Prostate gland (tissue), 2 donors: Measurements from ENCODE around the gene FHIT. TPM values are rescaled to one million over a fixed set of nuclear protein-coding genes. Genes with fewer than 3 reads are reported as not detected.
"Not testable (repeated sequence)": the region's sequence is repeated elsewhere in the genome, so short reads cannot be mapped to it uniquely, and the experiment has no call there.

ENCODE experiments used
- DNase-seq: peaks from one replicate; pipeline ENCODE4 v3.0.0-alpha.2; 2019; ENCODE audit warnings: low spot score
- H3K27ac ChIP-seq, 2 donors: fragments of 200-600 bp; sonication (generic); 2 replicates each; pipeline ENCODE4 v1.5.1; 2017 to 2019
- H3K27me3 ChIP-seq: fragments of 200-600 bp; sonication (generic); replicated peaks from 2 replicates; pipeline ENCODE4 v1.5.1; 2019; ENCODE audit not compliant: insufficient read depth
- H3K36me3 ChIP-seq, 2 donors: fragments of 200-600 bp; sonication (generic); 1 replicate in 1 of 2; 2 replicates in 1 of 2; pipeline versions ENCODE4 v1.5.1 to v1.8.1; 2017 to 2019
- H3K4me1 ChIP-seq: fragments of 200-600 bp; sonication (generic); replicated peaks from 2 replicates; pipeline ENCODE4 v1.5.1; 2019
- H3K4me3 ChIP-seq, 2 donors: fragments of 200-600 bp; sonication (generic); 2 replicates each; pipeline ENCODE4 v1.5.1; 2017 to 2019
- H3K9me3 ChIP-seq: fragments of 200-600 bp; sonication (generic); 2 replicates; pipeline ENCODE4 v1.5.1; 2017
- POLR2A ChIP-seq: fragments of 450-650 bp; IDR thresholded peaks from one replicate; pipeline ENCODE4 v1.6.1; 2016; ENCODE audit warnings: antibody characterized with exemption, mild to moderate bottlenecking
- POLR2AphosphoS5 ChIP-seq: sonication (generic); formaldehyde crosslinking; IDR thresholded peaks from one replicate; pipeline ENCODE4 v1.6.1; 2017; ENCODE audit warnings: antibody characterized with exemption
- WGBS: methylation state at CpG from one replicate; pipeline ENCODE4 v1.1.5; 2018; 5-methylcytosine and 5-hydroxymethylcytosine counted together
- intact Hi-C: fragments of 100-400 bp; cut with DNase I; formaldehyde crosslinking; loops from one replicate; pipeline ENCODE4 v1.14.2; 2022
- total RNA-seq, 2 donors: library from RNA; depleted of rRNA; stranded (reverse); fragments of >200 nt; gene quantifications; one replicate each; pipeline ENCODE4 v1.1.0, GENCODE V29; 2016
- TF ChIP-seq, protein P1 (sequence below), 4 experiments: fragments of 200-600 bp in 2 of 4; fragments of 450-650 bp in 2 of 4; sonication (generic) in 2 of 4; IDR thresholded peaks; 1 replicate in 3 of 4; 2 replicates in 1 of 4; pipeline ENCODE4 v1.5.1; 2016 to 2019; ENCODE audit warnings: antibody characterized with exemption in 4 of 4, mild to moderate bottlenecking in 2 of 4, moderate library complexity in 2 of 4

The FHIT gene
- total RNA-seq, 2 donors from 2014 or later = 6.4 to 10.4 TPM

DNA sequence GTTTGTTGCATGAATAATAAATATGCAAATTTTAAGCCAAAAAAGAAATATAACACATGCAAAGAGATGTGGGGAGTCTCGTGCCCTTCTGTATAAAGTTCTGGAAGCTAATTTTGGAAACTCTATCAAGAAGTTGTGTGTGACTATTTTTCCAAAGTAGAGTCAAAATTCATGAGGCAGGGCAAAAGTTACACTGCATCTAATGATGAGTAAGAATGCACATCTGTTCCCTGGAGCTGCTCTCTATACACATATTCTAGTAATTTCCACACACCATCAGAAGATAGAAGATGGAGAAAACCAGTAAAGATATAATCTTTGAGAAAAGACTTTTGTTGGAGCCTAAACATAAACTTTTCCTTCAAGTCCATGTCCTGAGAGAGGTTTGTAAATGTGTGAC lies 199.6 kb downstream of the FHIT start:
- no peak overlapping the region for H3K27ac ChIP-seq
- no peaks in the 10 kb centered on the region for H3K27me3 ChIP-seq
- H3K4me3 ChIP-seq = no peak overlapping the region
- WGBS = 90% methylated on average over 1 of the region's 1 CpG
- H3K4me1 ChIP-seq = no peaks in the 10 kb centered on the region
- H3K9me3 ChIP-seq = no peaks in the 10 kb centered on the region
- no peak for DNase-seq
- intact Hi-C loops = no loop called here
- no peaks in the 10 kb centered on the region for H3K36me3 ChIP-seq
- no peak for TF ChIP-seq POLR2A
- TF ChIP-seq, protein P1, sequence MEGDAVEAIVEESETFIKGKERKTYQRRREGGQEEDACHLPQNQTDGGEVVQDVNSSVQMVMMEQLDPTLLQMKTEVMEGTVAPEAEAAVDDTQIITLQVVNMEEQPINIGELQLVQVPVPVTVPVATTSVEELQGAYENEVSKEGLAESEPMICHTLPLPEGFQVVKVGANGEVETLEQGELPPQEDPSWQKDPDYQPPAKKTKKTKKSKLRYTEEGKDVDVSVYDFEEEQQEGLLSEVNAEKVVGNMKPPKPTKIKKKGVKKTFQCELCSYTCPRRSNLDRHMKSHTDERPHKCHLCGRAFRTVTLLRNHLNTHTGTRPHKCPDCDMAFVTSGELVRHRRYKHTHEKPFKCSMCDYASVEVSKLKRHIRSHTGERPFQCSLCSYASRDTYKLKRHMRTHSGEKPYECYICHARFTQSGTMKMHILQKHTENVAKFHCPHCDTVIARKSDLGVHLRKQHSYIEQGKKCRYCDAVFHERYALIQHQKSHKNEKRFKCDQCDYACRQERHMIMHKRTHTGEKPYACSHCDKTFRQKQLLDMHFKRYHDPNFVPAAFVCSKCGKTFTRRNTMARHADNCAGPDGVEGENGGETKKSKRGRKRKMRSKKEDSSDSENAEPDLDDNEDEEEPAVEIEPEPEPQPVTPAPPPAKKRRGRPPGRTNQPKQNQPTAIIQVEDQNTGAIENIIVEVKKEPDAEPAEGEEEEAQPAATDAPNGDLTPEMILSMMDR (IDR thresholded peaks at IDR 0.05) = no peak
- TF ChIP-seq POLR2AphosphoS5 = no peak

DNA sequence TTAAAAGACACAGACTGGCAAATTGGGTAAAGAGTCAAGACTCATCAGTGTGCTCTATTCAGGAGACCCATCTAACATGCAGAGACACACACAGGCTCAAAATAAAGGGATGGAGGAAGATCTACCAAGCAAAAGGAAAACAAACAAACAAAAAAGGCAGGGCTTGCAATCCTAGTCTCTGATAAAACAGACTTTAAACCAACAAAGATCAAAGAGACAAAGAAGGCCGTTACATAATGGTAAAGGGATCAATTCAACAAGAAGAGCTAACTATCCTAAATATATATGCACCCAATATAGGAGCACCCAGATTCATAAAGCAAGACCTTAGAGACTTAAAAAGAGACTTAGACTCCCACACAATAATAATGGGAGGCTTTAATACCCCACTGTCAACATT lies 206.1 kb downstream of the FHIT start:
- DNase-seq, H3K9me3 ChIP-seq, intact Hi-C loops, H3K36me3 ChIP-seq, H3K27me3 ChIP-seq, H3K4me3 ChIP-seq, H3K27ac ChIP-seq, H3K4me1 ChIP-seq: not testable (repeated sequence)
- WGBS = 90% methylated on average over 1 of the region's 1 CpG

DNA sequence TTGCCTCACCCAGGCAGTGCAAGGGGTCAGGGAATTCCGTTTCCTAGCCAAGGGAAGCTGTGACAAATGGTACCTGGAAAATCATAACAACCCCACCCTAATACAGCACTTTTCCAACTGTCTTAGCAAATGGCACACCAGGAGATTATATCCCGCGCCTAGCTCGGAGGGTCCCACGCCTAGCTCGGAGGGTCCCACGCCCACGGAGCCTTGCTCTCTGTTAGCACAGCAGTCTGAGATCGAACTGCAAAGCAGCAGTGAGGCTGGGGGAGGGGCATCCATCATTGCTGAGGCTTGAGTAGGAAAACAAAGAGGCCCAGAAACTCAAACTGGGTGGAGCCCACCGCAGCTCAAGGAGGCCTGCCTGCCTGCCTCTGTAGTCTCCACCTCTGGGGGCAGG lies 208.1 kb downstream of the FHIT start:
- intact Hi-C loops = no loop called here
- no peak overlapping the region for H3K27ac ChIP-seq
- H3K27me3 ChIP-seq = no peaks in the 10 kb centered on the region
- TF ChIP-seq POLR2AphosphoS5 (no peak), POLR2A (no peak)
- TF ChIP-seq, protein P1 (IDR thresholded peaks at IDR 0.05) = no peak
- H3K36me3 ChIP-seq = no peaks in the 10 kb centered on the region
- no peak for DNase-seq
- no peak overlapping the region for H3K4me3 ChIP-seq
- H3K9me3 ChIP-seq = no peaks in the 10 kb centered on the region
- H3K4me1 ChIP-seq = no peaks in the 10 kb centered on the region
- WGBS = 97% methylated on average over 10 of the region's 10 CpGs

DNA sequence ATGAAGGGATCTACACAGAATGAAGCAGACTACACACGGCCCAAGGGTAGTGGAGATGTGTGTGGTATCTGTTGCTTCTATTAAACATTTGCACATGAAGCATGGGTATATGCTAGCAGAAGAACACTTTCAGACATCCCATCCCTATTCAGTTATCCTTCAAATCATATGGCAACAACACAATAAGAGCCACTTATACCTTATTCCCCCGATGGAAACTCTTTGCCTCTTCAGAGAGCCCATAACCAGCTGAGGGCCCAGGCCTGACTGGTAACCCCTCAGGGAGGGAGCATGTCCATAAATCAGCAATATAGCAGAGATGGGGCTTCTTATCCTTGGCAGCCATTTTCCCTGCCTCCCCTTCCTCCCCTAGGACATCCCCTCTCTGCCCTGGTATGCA lies 210.6 kb downstream of the FHIT start:
- intact Hi-C loops = no loop called here
- no peak for DNase-seq
- TF ChIP-seq, protein P1 (IDR thresholded peaks at IDR 0.05) = no peak
- TF ChIP-seq POLR2AphosphoS5 (no peak), POLR2A (no peak)
- H3K9me3 ChIP-seq = no peaks in the 10 kb centered on the region
- H3K36me3 ChIP-seq = no peaks in the 10 kb centered on the region
- H3K4me1 ChIP-seq = no peaks in the 10 kb centered on the region
- 86% methylated on average over 2 of the region's 2 CpGs for whole genome bisulfite sequencing
- no peaks in the 10 kb centered on the region for H3K27me3 ChIP-seq
- H3K4me3 ChIP-seq = no peak overlapping the region
- no peak overlapping the region for H3K27ac ChIP-seq

DNA sequence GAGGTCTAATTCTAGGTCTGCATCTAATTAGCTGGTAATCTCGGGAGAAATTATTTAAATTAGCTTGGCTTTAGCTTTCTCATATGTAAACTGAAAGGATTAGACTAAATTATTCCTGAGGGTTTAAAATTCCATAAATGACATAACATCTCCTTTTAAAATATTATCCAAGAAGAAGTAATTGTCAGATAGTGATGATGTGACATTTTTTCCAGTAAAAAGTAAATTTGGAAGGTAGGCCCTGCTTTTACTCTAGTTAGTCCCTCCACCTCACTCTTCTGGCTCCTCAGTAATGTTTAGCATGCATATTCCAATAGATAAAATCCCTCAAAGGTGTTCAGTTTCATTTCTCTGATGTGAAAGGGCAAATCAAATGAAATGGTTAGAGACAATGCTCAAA lies 215.7 kb downstream of the FHIT start:
- Histone ChIP-seq H3K36me3 (no peaks in the 10 kb centered on the region), H3K27ac (no peak overlapping the region)

More for the DNA sequence above, 215.7 kb downstream of the FHIT start:
- WGBS = 100% methylated on average over 1 of the region's 1 CpG
- intact Hi-C loops = no loop called here
- TF ChIP-seq, protein P1 (IDR thresholded peaks at IDR 0.05) = no peak
- TF ChIP-seq POLR2A (no peak), POLR2AphosphoS5 (no peak)
- DNase-seq = no peak
- Histone ChIP-seq H3K9me3 (no peaks in the 10 kb centered on the region), H3K4me1 (no peaks in the 10 kb centered on the region), H3K27me3 (no peaks in the 10 kb centered on the region), H3K4me3 (no peak overlapping the region)
